HG03066 (cell line): ENCODE results near the gene TLX2.
A peak's percentile ranks its signal among the peaks of the same experiment; 100 is the strongest.
"Not testable (repeated sequence)": the region's sequence is repeated elsewhere in the genome, so short reads cannot be mapped to it uniquely, and the experiment has no call there.

Experiments
- ATAC-seq: cut with Tn5 transposase; IDR thresholded peaks from one replicate; pipeline ENCODE4 v1.9.1; 2021; ENCODE audit warnings: low read depth; ENCODE audit not compliant: unreplicated experiment

TLX2 gene

GRCh38 chr2:74514368-74515270 lies at the start of gene TLX2:
Gene TLX2, plus strand, starts transcription at chr2:74514450. Its CDS starts 357 bp downstream, at chr2:74514807.
- ATAC-seq: no peak

- ATAC-seq: not testable (repeated sequence)
These were observed 43.5 kb upstream of the TLX2 start for GRCh38 chr2:74470742-74471141.

GRCh38 chr2:74471332-74472065 lies 42.8 kb upstream of the TLX2 start:
- ATAC-seq: no peak

- ATAC-seq: peak; percentile 82
These were observed 41.9 kb upstream of the TLX2 start, which contains the start of gene MRPL53 for GRCh38 chr2:74472086-74472944. Gene MRPL53, minus strand, starts transcription at chr2:74472680. Its CDS starts 20 bp downstream, at chr2:74472660.

- peak; percentile 4 for ATAC-seq
These were observed 41.3 kb upstream of the TLX2 start for GRCh38 chr2:74472945-74473258.

- ATAC-seq: no peak
These were observed 39.8 kb upstream of the TLX2 start for GRCh38 chr2:74474481-74474880.

GRCh38 chr2:74474899-74475298 lies 39.4 kb upstream of the TLX2 start:
- no peak for ATAC-seq

GRCh38 chr2:74481431-74481830 lies 32.8 kb upstream of the TLX2 start:
- ATAC-seq: no peak

GRCh38 chr2:74481961-74482800 lies 32.1 kb upstream of the TLX2 start:
- ATAC-seq: peak; percentile 50

GRCh38 chr2:74482801-74483674 lies 31.2 kb upstream of the TLX2 start, which contains the start of the genes CCDC142 and TTC31:
Gene CCDC142, minus strand, starts transcription at chr2:74482998. Its CDS starts 161 bp downstream, at chr2:74482837.
Gene TTC31, plus strand, starts transcription at chr2:74483081. Its CDS starts 15 bp downstream, at chr2:74483096.
- ATAC-seq: peak; percentile 89

GRCh38 chr2:74483675-74484164 lies 30.5 kb upstream of the TLX2 start:
- not testable (repeated sequence) for ATAC-seq

- ATAC-seq: no peak
These were observed 28.1 kb upstream of the TLX2 start for GRCh38 chr2:74486141-74486540.

GRCh38 chr2:74488643-74489481 lies 25.4 kb upstream of the TLX2 start:
- ATAC-seq: no peak

- no peak for ATAC-seq
These were observed 24.3 kb upstream of the TLX2 start for GRCh38 chr2:74489906-74490305.

GRCh38 chr2:74491648-74492544 lies 22.4 kb upstream of the TLX2 start:
- no peak for ATAC-seq

- no peak for ATAC-seq
These were observed 20.7 kb upstream of the TLX2 start for GRCh38 chr2:74493546-74493945.

GRCh38 chr2:74495440-74495839 lies 18.8 kb upstream of the TLX2 start:
- no peak for ATAC-seq
